ENCODE data around the gene GAGE1. TPM values are rescaled to one million over a fixed set of nuclear protein-coding genes. Genes with fewer than 3 reads are reported as not detected.
"Not testable (repeated sequence)": the region's sequence is repeated elsewhere in the genome, so short reads cannot be mapped to it uniquely, and the experiment has no call there.

Gene GAGE1
- total and polyA plus RNA-seq, 2 of the 8 experiments (the other 6 are each of a cell fraction or from before 2014, with no cell fraction given) = not detected

DNA sequence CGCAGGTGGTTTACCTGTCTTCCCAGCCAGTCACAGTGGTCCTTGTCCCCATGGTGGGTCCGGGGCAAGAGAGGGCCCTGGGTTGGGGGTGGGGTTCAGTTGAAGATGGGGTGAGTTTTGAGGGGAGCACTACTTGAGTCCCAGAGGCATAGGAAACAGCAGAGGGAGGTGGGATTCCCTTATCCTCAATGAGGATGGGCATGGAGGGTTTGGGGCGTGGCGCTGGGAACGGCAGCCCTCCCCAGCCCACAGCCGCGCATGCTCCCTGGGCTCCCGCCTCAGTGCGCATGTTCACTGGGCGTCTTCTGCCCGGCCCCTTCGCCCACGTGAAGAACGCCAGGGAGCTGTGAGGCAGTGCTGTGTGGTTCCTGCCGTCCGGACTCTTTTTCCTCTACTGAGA, 9.6 kb upstream of the GAGE1 start, which contains the start of gene GAGE2A:
GAGE2A (plus strand) TSS at position 301 of the 400 bp plus-strand sequence. CDS start 1,155 bp downstream, outside the sequence.
- POLR2A ChIA-PET (ENCODE audit: partially characterized antibody); H2BK20ac ChIP-seq (ENCODE audit: low read length): not testable (repeated sequence)
- no CpG with 5 or more reads among the region's 16 CpGs for WGBS, 2 experiments (ENCODE audit: extremely low coverage in 1 of 2, insufficient coverage in 1 of 2, insufficient read length in 1 of 2, insufficient replicate concordance in 2 of 2, low coverage in 1 of 2, low lambda C conversion rate in 2 of 2, missing lambda C conversion rate in 1 of 2)

DNA sequence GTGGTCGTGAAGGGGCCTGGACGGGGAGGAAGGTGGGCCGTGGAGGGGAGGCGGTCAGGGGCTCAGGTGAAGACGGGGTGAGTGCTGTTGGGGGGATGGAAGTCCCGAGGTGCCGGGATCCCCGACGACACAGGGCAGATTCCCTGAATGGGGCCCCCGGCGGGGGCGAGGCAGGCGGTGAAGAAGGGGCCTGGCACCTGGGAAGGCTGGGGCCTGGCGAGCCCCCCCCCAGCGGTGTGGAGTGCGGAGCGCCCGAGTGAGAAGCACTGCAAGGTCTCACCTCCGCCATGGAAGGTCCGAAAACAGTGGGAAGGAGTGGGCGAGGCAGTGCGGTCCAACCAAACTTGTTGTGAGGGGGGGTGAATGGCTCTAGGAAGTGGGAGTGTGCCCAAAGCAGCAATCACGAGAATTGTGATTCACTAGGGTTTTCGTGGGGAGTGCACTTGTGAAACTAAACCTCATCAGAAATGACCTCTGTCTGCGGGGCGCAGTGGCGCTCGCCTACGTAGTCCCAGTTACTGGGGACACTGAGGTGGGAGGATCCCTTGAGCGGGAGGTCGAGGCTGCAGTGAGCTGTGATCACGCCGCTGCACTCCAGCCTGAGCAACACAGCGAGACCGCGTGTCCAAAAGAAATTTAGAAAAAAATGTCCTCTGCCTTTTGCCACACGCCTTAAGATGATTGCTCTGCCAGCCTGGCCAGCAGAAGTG, 8.9 kb upstream of the GAGE1 start:
- H3K4me1 ChIP-seq (replicated peaks in 1 of 4; ENCODE audit: control insufficient read depth in 3 of 4, insufficient read depth in 4 of 4, low read length in 3 of 4); H3K27ac ChIP-seq (ENCODE audit: low read depth, low read length); H3K79me1 ChIP-seq (ENCODE audit: low read depth, low read length); H3K14ac ChIP-seq (ENCODE audit: insufficient read length); CTCF ChIA-PET (ENCODE audit: partially characterized antibody); FAIRE-seq; H3K4me3 ChIP-seq (ENCODE audit: extremely low read depth in 1 of 4, insufficient read depth in 2 of 4, low read depth in 3 of 4, low read length in 4 of 4); H4K91ac ChIP-seq (replicated peaks; ENCODE audit: insufficient read length, low read length); H2BK120ac ChIP-seq (replicated peaks; ENCODE audit: low read depth, low read length); H2AFZ ChIP-seq (ENCODE audit: low read length); H4K20me1 ChIP-seq (replicated peaks in 1 of 2; ENCODE audit: control insufficient read depth in 1 of 2, insufficient read depth in 2 of 2, low read length in 2 of 2); H3K27me3 ChIP-seq (replicated peaks in 1 of 4; ENCODE audit: control insufficient read depth in 3 of 4, extremely low read depth in 1 of 4, insufficient read depth in 3 of 4, low read length in 3 of 4); H3K4me2 ChIP-seq (ENCODE audit: insufficient read depth in 1 of 2, low read depth in 2 of 2, low read length in 2 of 2); H2BK15ac ChIP-seq (ENCODE audit: low read length); H3K9me3 ChIP-seq (ENCODE audit: insufficient read depth in 2 of 2, low read depth in 1 of 2, low read length in 1 of 2); H3K56ac ChIP-seq (replicated peaks; ENCODE audit: insufficient read length, low read depth, low read length); H2BK20ac ChIP-seq (ENCODE audit: low read length); H4K8ac ChIP-seq (ENCODE audit: extremely low read depth, insufficient read depth, low read length); H2BK5ac ChIP-seq (ENCODE audit: low read depth, low read length); H2BK12ac ChIP-seq (ENCODE audit: low read depth, low read length); H4K5ac ChIP-seq (ENCODE audit: insufficient read length, low read depth, low read length); H3K36me3 ChIP-seq (ENCODE audit: control insufficient read depth in 2 of 4, insufficient read depth in 4 of 4, low read length in 3 of 4); H2AK5ac ChIP-seq (ENCODE audit: low read depth, low read length); H3K23me2 ChIP-seq (ENCODE audit: low read depth, low read length); H3K18ac ChIP-seq (ENCODE audit: extremely low read depth, low read length); POLR2A ChIA-PET (ENCODE audit: partially characterized antibody); DNase-seq (ENCODE audit: low read depth in 1 of 2, low spot score in 2 of 2); H3K79me2 ChIP-seq (ENCODE audit: control insufficient read depth in 1 of 2, insufficient read depth in 2 of 2, low read length in 2 of 2); H3K4ac ChIP-seq (replicated peaks; ENCODE audit: insufficient read length, low read depth, low read length); H3K23ac ChIP-seq (ENCODE audit: insufficient read length); H3K9ac ChIP-seq (replicated peaks in 1 of 4; ENCODE audit: extremely low read depth in 1 of 4, low read depth in 3 of 4, low read length in 3 of 4): not testable (repeated sequence)
- WGBS, 2 experiments (ENCODE audit: extremely low coverage in 1 of 2, insufficient coverage in 1 of 2, insufficient read length in 1 of 2, insufficient replicate concordance in 2 of 2, low coverage in 1 of 2, low lambda C conversion rate in 2 of 2, missing lambda C conversion rate in 1 of 2) = 97% methylated on average over 16 of the region's 37 CpGs; no CpG with 5 or more reads in 1 of the 2 experiments

More for the DNA sequence above, 9.6 kb upstream of the GAGE1 start, which contains the start of gene GAGE2A:
- H2AK5ac ChIP-seq (ENCODE audit: low read depth, low read length); H2AFZ ChIP-seq (ENCODE audit: low read length); H3K9ac ChIP-seq (replicated peaks in 1 of 4; ENCODE audit: extremely low read depth in 1 of 4, low read depth in 3 of 4, low read length in 3 of 4); H2BK12ac ChIP-seq (ENCODE audit: low read depth, low read length); H2BK120ac ChIP-seq (replicated peaks; ENCODE audit: low read depth, low read length); FAIRE-seq; H4K20me1 ChIP-seq (replicated peaks in 1 of 2; ENCODE audit: control insufficient read depth in 1 of 2, insufficient read depth in 2 of 2, low read length in 2 of 2); H4K5ac ChIP-seq (ENCODE audit: insufficient read length, low read depth, low read length); H3K79me1 ChIP-seq (ENCODE audit: low read depth, low read length); H3K27me3 ChIP-seq (replicated peaks in 1 of 4; ENCODE audit: control insufficient read depth in 3 of 4, extremely low read depth in 1 of 4, insufficient read depth in 3 of 4, low read length in 3 of 4); H3K4me2 ChIP-seq (ENCODE audit: insufficient read depth in 1 of 2, low read depth in 2 of 2, low read length in 2 of 2); DNase-seq (ENCODE audit: low read depth in 1 of 2, low spot score in 2 of 2); H3K4me3 ChIP-seq (ENCODE audit: extremely low read depth in 1 of 4, insufficient read depth in 2 of 4, low read depth in 3 of 4, low read length in 4 of 4); H3K4ac ChIP-seq (replicated peaks; ENCODE audit: insufficient read length, low read depth, low read length); H3K18ac ChIP-seq (ENCODE audit: extremely low read depth, low read length); H3K79me2 ChIP-seq (ENCODE audit: control insufficient read depth in 1 of 2, insufficient read depth in 2 of 2, low read length in 2 of 2); H3K23me2 ChIP-seq (ENCODE audit: low read depth, low read length); CTCF ChIA-PET (ENCODE audit: partially characterized antibody); H4K91ac ChIP-seq (replicated peaks; ENCODE audit: insufficient read length, low read length); H2BK5ac ChIP-seq (ENCODE audit: low read depth, low read length); H3K23ac ChIP-seq (ENCODE audit: insufficient read length); H3K14ac ChIP-seq (ENCODE audit: insufficient read length); H2BK15ac ChIP-seq (ENCODE audit: low read length); H3K4me1 ChIP-seq (replicated peaks in 1 of 4; ENCODE audit: control insufficient read depth in 3 of 4, insufficient read depth in 4 of 4, low read length in 3 of 4); H3K56ac ChIP-seq (replicated peaks; ENCODE audit: insufficient read length, low read depth, low read length); H3K9me3 ChIP-seq (ENCODE audit: insufficient read depth in 2 of 2, low read depth in 1 of 2, low read length in 1 of 2); H4K8ac ChIP-seq (ENCODE audit: extremely low read depth, insufficient read depth, low read length); H3K27ac ChIP-seq (ENCODE audit: low read depth, low read length); H3K36me3 ChIP-seq (ENCODE audit: control insufficient read depth in 2 of 4, insufficient read depth in 4 of 4, low read length in 3 of 4): not testable (repeated sequence)
